Kasumi-1 (cell line): Measurements from ENCODE around the gene TJP1.
"Not testable (repeated sequence)": the region's sequence is repeated elsewhere in the genome, so short reads cannot be mapped to it uniquely, and the experiment has no call there.

Experiments used
- DNase-seq, 2 experiments: peaks; one replicate each; lab custom pipeline; 2025; lab: John Stamatoyannopoulos, UW

Gene TJP1

GRCh38 chr15:29799859-29800258, 22.4 kb downstream of the TJP1 start:
- DNase-seq: no peak

GRCh38 chr15:29795610-29796009, 26.7 kb downstream of the TJP1 start:
- no peak for DNase-seq

- DNase-seq: no peak
Observed at GRCh38 chr15:29792426-29793159, 29.7 kb downstream of the TJP1 start.

DNA sequence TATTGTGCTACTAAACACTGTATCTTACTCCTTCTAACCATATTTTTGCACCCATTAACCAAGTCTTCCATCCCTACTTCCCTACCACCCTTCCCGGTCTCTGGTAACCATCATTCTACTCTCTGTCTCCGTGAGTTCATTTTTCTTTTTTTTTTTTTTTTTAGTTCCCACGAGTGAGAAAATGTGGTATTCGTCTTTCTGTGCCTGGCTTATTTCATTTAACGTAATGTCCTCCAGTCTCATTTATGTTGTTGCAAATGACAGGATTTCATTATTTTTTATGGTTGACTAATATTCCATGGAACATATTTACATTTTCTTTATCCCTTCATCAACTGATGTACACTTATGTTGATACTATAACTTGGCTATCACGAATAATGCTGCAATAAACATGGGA, 31.7 kb downstream of the TJP1 start:
- no peak for DNase-seq

DNA sequence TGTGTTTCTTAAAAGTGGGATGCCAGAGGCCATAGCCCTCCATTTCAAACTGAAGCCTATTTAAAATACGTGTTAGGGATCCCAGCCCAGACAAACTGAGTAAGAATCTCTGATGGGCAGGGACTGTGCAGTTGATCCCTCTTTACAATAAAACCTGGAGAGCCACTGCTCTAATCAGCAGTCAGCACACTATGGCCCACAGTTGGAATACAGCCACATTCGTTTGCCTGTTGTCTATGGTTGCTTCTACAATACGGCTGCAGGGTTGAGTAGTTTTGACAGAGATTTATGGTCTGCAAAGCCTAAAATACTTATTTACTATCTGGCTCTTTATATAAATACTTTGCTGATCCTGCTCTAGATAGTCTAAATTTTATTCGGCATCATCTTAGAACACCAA, 32.4 kb downstream of the TJP1 start:
- DNase-seq: no peak

GRCh38 chr15:29788433-29789034, 33.7 kb downstream of the TJP1 start:
- no peak for DNase-seq

- no peak for DNase-seq
Observed at GRCh38 chr15:29787767-29788166, 34.5 kb downstream of the TJP1 start.

- no peak for DNase-seq
Observed at GRCh38 chr15:29785642-29786041, 36.6 kb downstream of the TJP1 start.

GRCh38 chr15:29785136-29785535, 37.1 kb downstream of the TJP1 start:
- DNase-seq: no peak

- no peak for DNase-seq
Observed at GRCh38 chr15:29784413-29784812, 37.9 kb downstream of the TJP1 start.

DNA sequence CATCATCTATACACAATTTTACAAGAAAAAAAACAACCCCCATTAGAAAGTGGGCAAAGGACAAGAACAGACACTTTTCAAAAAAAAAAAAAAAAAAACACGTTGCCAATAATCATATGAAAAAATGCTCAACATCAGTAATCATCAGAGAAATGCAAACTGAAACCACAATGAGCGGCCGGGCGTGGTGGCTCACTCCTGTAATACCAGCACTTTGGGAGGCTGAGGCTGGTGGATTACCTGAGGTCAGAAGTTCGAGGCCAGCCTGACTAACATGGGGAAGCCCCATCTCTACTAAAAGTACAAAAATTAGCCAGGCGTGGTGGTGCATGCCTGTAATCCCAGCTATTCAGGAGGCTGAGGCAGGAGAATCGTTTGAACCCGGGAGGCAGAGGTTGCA, 39.5 kb downstream of the TJP1 start:
- DNase-seq: not testable (repeated sequence)

DNA sequence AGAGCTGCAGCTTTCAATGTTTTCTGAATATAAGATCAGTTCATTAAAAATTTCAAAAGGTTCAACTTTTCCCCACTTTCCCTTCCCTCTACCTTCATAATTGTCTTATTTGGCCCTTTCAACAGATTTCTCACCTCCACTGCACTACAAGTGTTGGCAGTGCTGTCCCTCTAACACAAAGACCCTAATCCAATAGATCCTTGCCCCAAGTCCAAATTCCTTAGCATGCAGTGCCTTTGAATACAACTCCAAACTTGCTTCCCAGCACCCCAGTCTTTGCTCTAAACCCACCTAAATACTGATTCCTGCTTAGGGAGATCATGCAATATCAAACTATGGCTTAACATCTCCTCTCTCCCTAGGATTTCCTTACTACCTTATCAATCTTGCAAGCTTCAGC, 43.9 kb downstream of the TJP1 start:
- DNase-seq: no peak

DNA sequence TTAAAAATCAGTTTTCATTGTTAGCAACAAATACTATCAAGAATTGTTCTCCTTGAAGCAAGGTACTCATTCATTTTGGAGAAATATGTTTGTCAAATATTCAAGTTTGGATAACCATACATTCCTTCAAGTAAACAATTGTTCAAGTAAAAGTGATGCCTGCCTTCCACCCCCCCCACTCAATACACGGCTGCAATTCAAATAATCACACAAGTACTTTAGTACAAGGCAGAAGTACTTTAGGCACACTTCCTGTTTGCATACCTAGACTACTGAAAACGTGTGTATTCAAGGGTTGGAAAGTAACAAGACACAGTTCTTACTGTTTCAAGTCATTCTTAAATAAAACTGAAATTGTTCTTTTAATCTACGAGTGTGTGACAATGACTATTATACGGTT, 45.4 kb downstream of the TJP1 start:
- DNase-seq: no peak

- DNase-seq: no peak
Observed at GRCh38 chr15:29774900-29775299, 47.4 kb downstream of the TJP1 start.

- no peak for DNase-seq
Observed at GRCh38 chr15:29773816-29774215, 48.5 kb downstream of the TJP1 start.

DNA sequence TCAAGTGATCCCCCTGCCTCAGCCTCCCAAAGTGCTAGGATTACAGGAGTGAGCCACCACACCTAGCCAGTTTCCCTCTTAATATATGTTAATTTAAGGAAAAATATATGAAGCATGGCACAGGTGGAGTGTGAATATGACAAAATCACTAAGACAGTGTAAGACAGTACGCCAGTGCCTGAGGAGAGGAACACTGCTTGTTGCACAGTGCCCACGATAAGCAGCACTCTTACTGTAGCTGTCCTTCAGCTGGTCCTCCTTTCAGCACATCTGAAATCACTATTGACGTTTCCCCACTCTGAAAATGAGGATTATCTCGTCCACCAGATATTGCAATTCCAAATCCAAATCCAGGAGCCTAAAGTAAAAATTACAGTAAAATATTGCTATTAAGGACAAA, 49.3 kb downstream of the TJP1 start:
- DNase-seq: no peak

DNA sequence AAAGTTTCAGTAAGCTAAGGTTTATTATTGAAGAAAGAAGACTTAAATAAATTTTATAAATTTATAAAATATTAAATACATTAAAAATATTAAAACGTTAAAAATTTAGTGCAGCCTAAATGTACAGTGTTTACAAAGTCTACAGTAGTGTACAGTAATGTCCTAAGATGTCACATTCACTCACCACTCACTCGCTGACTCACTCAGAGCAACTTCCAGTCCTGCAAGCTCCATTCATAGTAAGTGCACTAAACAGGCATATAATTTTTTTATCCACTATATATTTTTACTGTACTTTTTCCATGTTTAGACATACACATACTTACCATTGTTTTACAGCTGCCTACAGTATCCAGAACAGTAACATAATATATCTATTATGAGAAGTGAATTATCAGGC, 51.5 kb downstream of the TJP1 start:
- DNase-seq: no peak

DNA sequence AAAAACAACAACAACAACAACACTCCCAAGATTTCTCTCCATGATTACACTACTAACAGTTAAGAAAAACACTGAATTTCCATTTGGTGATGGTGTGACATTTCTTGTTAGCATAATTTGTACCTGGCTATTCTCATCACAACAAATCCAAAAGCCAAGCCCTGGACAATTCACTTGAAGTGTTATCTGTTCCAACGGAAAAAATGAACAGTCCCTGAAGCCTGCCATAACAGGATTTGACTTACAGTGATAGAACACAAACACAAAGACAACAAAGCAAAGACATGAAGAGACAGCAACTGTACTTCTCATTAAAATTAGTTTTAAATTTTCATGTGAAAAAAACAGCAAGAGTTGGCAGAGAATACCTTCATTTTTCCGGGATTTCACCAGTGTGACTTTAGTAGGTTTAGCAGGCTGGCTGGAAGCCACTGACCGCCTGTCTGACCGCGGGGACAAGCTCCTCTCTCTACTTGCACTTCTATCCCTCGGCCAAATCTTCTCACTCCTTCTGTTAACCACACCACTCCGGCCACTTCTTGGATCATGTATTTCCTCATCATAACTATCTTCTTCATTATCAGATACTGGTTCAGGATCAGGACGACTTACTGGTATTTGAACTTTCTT, 56.3 kb downstream of the TJP1 start:
- no peak for DNase-seq

GRCh38 chr15:29765234-29765841, 56.9 kb downstream of the TJP1 start:
- DNase-seq: no peak

DNA sequence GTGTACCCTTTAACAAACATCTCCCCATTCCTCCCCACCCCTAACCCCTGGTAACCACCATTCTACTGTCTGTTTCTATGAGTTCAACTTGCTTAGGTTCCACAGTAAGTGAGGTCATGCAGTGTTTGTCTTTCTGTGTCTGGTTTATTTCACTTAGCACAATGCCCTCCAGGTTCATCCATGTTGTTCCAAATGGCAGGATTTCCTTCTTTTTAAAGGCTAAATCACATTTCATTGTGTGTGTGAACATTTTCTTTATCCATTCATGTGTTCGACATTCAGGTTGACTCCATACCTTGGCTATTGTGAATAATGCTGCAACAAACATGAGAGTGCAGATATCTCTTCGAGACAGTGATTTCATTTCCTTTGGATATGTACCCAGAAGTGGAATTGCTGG, 62.7 kb downstream of the TJP1 start:
- no peak for DNase-seq

- no peak for DNase-seq
Observed at GRCh38 chr15:29756358-29757267, 65.7 kb downstream of the TJP1 start.

GRCh38 chr15:29754009-29754408, 68.3 kb downstream of the TJP1 start:
- DNase-seq: not testable (repeated sequence)
